GM21526 (cell line): ENCODE results near the gene HOXC5.
A peak's percentile ranks its signal among the peaks of the same experiment; 100 is the strongest.

Experiments used
- ATAC-seq: cut with Tn5 transposase; IDR thresholded peaks from one replicate; pipeline ENCODE4 v1.9.1; 2021; ENCODE audit warnings: moderate library complexity; ENCODE audit not compliant: unreplicated experiment, low FRiP score

The HOXC5 gene

DNA sequence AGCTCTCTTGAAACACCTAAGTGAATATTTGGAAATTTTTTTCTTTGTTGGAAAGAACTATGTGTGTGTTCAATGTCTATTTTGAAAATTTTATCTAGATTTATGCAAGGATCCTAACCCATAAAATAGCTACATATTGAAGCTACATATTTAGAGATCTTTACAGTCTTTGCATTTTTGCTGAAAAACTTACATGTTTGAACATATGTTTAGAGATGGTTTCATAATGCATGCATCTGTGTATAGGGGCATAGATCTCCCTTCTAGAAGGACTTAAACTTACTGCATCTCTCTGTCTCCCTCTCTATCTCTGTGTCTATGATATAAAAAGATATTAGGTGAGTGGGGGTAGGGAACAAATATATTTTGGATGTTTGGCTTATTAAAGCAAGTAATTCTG is 12.6 kb downstream of the HOXC5 start:
- no peak for ATAC-seq

DNA sequence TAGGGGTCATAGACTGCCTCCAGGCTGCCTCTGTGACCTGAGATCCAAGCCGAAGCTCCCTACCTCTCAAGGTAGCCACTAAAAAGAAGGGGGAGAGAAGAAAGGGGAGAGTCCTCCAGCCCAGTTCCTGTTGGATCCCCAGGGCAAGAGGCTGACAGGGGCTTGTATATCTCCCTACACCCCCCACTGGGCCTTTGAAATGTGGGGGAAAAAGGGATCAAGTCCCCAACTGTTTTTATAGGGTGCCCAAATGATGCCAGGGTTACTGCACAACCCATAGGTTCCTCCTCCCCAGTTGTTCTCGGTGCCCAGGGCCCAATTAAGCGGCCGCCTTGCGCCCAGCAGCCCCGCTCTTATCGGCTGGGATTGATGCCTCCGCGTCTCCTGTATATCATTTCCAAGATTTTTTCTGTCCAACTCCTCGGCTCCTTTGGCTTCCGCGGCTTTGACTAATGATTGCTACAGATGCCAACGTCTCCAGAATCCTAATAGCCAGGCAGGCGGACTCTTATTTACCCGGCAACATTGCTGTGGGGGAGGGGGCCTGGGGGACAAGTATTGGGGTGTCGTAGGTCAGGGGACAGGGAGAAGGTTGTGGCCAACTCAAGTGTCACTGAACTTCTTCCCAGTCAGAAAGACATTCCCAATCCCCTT is 13.1 kb downstream of the HOXC5 start:
- no peak for ATAC-seq

GRCh38 chr12:54046809-54047159 is 13.9 kb downstream of the HOXC5 start:
- ATAC-seq, result no peak

DNA sequence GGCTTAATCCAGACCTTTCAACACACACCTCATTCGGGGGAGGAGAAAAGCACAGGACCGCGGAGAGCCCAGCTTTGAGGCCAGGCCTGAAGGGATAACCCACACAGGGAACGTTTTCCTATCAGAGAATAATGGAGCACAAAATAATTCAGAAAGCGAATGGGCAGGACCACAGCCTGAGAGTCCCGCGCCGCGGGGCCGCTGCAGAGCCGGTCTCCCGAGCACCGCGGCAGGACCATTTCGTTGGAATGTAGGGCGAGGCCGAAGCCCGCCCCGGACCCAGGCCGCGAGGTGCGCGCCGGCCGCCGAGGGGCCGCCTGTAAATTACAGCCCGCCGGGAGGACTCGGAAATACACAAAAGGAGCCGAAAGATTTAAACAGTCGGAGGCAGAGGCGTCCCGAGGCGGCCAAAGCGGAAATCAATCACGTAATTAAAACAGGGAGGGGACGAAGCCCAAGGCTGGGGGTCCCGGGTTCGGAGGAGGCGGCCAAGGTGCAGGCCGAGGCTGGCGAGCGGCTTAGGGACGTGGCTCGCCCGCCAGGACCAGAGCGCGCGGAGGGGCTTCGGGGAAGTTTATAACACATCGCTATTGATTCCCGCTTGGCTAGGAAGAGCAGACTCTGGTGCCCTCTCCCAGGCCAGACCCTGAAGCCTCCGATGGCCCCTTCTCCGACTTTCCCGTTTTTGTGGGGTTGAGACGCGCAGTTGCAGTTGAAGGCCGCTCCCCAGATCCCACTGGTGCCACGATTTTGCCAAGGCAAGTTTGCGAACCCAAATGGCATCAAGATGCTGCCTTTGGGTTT is 14.5 kb downstream of the HOXC5 start:
- ATAC-seq, result no peak

- no peak for ATAC-seq
Measured at GRCh38 chr12:54047964-54048303, 15.1 kb downstream of the HOXC5 start.

GRCh38 chr12:54048406-54049093 is 15.7 kb downstream of the HOXC5 start:
- no peak for ATAC-seq

DNA sequence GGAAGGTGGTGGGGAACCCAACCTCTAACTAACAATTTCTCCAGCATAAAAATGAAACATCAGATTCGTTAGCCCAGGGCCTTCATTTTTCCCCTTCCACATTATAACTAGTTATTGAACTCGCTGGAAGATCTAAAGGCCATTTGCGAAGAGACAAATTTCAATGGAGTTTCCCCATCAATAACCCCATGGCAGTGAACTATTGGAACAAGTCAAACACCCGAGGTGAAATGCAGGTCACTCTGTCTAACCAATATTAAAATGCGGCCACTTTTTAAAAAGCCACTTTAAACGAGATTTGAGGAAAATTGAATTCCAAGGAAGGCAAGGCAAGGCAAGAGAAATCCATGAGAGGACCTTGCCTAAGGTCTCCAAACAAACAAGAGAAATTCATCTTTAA is 16.3 kb downstream of the HOXC5 start:
- no peak for ATAC-seq

GRCh38 chr12:54050482-54050810 is 17.6 kb downstream of the HOXC5 start:
- no peak for ATAC-seq

GRCh38 chr12:54051026-54051842 is 18.4 kb downstream of the HOXC5 start:
- no peak for ATAC-seq

GRCh38 chr12:54051874-54052437 is 19.1 kb downstream of the HOXC5 start:
- ATAC-seq, result no peak

- ATAC-seq, result no peak
Measured at GRCh38 chr12:54052438-54053002, 19.7 kb downstream of the HOXC5 start.

DNA sequence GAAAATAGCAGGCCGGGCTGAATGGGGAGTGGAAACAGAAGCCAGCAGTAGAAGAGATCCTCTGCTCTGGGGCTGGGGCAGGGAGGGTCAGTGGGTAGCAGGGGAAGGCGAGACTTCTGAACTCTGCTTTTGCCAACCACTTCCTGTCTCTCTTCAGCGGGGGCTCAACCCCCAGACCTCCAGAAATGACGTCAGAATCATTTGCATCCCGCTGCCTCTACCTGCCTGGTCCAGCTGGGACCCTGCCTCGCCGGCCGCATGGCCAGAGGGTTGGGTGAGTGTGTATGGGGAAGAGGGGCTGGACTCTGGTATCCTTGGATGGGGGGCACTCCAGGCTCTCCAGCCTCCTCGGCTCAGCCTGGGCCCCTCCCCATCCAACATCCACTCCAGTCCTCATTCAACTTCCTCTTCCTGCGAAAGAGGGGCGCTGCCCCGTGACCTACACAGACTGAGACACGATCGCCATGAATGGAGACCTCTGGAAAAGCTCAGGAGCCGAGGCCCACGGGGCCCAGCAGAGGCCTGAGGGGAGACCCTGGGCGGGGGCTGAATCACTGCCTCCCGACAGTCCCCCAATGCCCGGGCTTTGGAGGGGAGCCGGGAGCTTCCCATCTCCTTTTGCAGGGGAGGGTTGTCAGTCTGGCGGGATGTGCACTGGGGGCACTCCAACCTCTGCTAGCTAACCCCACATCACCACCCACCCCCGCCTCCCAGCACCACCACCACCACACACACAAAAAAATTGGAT is 20.3 kb downstream of the HOXC5 start:
- ATAC-seq, result peak; percentile 64

- peak; percentile 33 for ATAC-seq
Measured at GRCh38 chr12:54053751-54054741, 21.2 kb downstream of the HOXC5 start, which contains the start of gene HOXC4. Gene HOXC4, plus strand, starts transcription at chr12:54053835. Its CDS starts 88 bp downstream, at chr12:54053923.

DNA sequence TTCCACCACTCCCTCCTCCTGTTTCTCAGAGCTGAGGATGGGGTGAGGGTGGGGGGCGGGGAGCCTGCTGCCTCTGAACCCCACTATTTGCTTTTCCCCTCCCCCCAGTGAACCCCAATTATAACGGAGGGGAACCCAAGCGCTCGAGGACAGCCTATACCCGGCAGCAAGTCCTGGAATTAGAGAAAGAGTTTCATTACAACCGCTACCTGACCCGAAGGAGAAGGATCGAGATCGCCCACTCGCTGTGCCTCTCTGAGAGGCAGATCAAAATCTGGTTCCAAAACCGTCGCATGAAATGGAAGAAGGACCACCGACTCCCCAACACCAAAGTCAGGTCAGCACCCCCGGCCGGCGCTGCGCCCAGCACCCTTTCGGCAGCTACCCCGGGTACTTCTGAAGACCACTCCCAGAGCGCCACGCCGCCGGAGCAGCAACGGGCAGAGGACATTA is 21.9 kb downstream of the HOXC5 start:
- no peak for ATAC-seq

GRCh38 chr12:54055552-54055951 is 22.7 kb downstream of the HOXC5 start:
- ATAC-seq, result no peak

GRCh38 chr12:54056110-54056509 is 23.3 kb downstream of the HOXC5 start:
- ATAC-seq, result no peak

- no peak for ATAC-seq
Measured at GRCh38 chr12:54058128-54058768, 25.4 kb downstream of the HOXC5 start.

DNA sequence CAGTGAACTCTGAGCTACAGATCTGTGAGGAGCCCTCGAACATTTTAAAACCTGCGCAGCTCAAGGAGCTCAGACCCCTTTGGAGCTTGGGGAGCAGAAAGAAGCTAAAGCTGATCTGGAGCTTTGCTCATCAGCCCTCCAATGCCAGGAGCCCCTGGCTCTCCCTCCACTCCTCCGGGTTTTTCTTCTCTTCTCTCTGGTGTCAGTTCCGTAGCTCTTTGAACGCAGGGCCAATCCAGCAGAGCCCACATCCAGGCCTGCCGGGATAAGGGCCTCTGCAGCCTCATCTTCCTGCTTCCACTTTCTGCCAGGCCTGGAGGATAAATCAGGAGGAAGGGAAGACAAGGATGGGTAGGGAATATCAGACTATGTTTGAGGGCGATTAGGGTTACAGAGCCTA is 26.8 kb downstream of the HOXC5 start:
- no peak for ATAC-seq
